SH-SY5Y (cell line): Measurements from ENCODE around the gene LHX5.

Source experiments
- GATA2 ChIP-seq: IDR thresholded peaks from 2 replicates; pipeline ENCODE4 v1.6.1; 2011; ENCODE audit warnings: mild to moderate bottlenecking, low read depth, low read length
- GATA3 ChIP-seq: IDR thresholded peaks from 2 replicates; pipeline ENCODE4 v1.6.1; 2011; ENCODE audit warnings: low read depth, mild to moderate bottlenecking, low read length, moderate library complexity

LHX5 gene

GRCh38 chr12:113485330-113485729 lies 13.7 kb upstream of the LHX5 start:
- TF ChIP-seq GATA3 (no peak), GATA2 (no peak)

DNA sequence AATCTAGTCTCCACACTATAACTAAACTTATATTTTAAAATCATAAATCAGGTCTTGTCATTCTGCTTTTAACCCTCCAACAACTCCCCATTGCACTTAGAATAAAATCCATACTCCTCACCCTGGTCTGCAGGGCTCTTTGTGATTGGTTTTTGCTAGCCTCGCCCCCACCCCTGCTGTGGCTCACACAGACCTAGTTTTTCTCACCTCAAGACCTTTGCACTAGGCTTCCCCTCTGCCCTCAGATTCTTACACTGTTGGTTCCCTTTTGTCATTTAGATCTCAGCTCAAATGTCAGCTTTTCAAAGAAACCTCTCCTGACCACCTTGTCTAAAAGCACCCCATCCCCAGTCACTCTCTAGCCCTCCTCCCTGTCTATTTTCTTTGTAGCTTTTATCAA lies 10.7 kb upstream of the LHX5 start:
- TF ChIP-seq GATA3, result no peak

GRCh38 chr12:113480336-113480971 lies 8.8 kb upstream of the LHX5 start:
- TF ChIP-seq GATA3 (no peak), GATA2 (no peak)

- TF ChIP-seq GATA2, result no peak
- TF ChIP-seq GATA3, result no peak
These were observed 8.1 kb upstream of the LHX5 start for GRCh38 chr12:113479590-113480335.

GRCh38 chr12:113479216-113479589 lies 7.5 kb upstream of the LHX5 start:
- no peak for TF ChIP-seq GATA2
- no peak for TF ChIP-seq GATA3

DNA sequence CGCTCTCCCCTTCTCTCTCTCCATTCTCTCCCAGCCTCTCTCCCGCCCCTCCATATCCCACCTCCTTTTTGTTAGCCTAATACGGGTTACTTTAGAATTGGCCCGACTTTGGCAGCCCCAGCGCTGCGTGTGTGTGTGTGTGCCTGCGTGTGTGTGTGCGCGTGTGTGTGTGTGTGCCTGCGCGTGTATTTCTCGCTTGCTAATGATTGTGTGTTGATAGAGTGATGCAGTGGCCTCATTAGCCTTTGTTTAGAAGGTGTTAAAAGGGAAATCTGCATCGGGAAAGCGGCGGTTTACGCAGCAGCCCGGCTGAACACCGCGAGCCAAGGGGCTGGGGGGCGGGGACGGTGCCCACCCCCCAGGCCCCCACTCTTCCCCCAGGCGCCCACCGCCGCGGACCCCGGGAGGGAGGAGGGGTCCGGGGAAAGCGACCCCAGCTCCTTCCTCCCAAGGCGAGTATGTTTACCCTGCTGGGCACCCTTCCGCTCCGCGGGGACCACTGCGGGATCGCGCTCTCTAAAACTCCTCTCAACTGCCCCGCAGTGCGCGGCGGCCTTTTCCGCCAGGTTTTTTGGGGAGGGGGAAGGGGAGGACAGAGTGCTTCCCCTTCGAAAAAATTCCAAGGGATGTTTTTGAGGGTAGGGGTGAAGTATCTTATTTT lies 6.8 kb upstream of the LHX5 start:
- TF ChIP-seq GATA3 (no peak), GATA2 (no peak)

GRCh38 chr12:113477842-113478215 lies 6.2 kb upstream of the LHX5 start:
- TF ChIP-seq GATA2 (no peak), GATA3 (no peak)

DNA sequence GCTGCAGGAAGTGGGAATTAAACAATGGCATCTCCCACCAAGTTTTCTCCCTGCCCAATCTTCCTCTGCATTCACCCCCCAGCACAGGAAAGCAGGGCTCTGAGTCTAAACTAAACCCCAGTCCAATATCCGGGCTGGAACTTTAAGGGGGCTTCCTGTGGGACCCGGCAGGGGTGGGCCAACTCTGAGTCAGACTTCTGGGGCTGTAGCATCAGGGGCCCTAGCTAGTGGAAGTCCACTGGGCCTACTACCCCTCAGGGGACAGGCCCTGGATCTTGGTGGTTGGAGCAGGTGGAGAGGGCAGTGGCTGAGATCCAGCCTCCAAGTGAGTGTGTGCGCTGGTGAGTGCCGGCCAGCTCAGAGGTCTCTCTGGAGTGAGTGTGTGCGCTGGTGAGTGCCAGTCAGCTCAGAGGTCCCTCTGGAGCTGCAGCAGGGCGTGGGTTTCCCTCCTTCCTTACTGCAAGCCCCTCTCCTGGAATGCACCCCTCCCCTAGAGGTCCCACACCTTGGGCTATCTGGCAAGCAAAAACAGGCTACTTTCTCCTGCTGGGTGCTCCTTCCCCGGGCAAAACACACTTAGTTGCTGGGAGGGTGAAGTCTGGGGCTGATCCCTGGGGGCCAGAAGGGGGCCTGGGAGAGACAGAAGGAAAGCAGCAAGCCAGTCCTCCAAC lies 5.6 kb upstream of the LHX5 start:
- TF ChIP-seq GATA2 (no peak), GATA3 (no peak)

- TF ChIP-seq GATA3 (no peak), GATA2 (no peak)
These were observed 4.7 kb upstream of the LHX5 start for GRCh38 chr12:113476176-113476986.

- TF ChIP-seq GATA2 (no peak), GATA3 (no peak)
These were observed 3.9 kb upstream of the LHX5 start for GRCh38 chr12:113475451-113476175.

DNA sequence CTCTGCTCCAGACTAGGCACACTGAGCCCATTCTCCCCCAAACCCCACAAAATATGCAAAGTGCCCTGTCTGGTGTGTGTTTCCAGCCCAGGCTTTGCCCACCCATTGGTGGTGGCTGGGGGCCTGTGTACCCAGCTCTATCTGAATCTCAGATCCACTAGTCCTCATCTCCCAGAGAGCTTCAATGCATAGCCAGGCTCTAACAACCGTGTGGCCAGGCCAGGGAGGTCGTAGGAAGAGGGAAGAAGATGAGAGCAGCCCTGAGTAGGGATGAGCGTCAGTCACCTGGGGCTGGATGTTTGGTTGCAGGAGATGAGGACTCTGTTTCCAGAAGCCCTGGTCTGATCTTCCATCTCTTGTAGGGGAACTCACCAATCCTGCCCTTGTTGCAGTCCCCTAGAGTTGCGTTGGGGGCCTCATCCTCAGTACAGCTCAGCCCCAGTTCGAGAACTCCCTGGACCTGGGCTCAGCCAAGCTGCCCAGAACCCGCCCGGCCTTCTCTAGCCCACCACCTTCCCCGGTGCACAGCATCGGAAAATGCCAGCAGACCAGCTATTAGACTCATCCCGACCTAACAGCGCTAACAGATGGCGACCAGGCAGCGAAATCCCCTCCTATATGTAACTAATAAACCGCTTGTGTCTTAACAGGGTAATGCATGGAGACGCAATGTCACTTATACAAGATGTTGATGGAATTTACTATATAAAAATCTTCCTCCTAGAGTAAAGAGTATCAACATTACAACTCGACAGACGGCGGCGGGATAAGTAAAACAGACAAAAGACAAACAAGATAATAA lies 3.2 kb upstream of the LHX5 start:
- TF ChIP-seq GATA2 (no peak), GATA3 (no peak)

- no peak for TF ChIP-seq GATA2
- no peak for TF ChIP-seq GATA3
These were observed 2.3 kb upstream of the LHX5 start for GRCh38 chr12:113473942-113474341.
